Epidermal melanocyte (primary cell): ENCODE data around the gene PSME4.
"Not testable (repeated sequence)": the region's sequence is repeated elsewhere in the genome, so short reads cannot be mapped to it uniquely, and the experiment has no call there.

ENCODE experiments used
- DNase-seq: peaks from one replicate; pipeline ENCODE4 v3.0.0; 2011; ENCODE audit warnings: low spot score; ENCODE audit not compliant: insufficient read length

Gene PSME4

GRCh38 chr2:53842891-53843290, 127.9 kb downstream of the PSME4 start:
- no peak for DNase-seq

- DNase-seq = not testable (repeated sequence)
These were observed 129.1 kb downstream of the PSME4 start for GRCh38 chr2:53841651-53842050.

GRCh38 chr2:53840580-53840979, 130.2 kb downstream of the PSME4 start:
- DNase-seq = no peak

GRCh38 chr2:53829980-53830290, 140.9 kb downstream of the PSME4 start:
- DNase-seq = not testable (repeated sequence)

GRCh38 chr2:53829273-53829979, 141.4 kb downstream of the PSME4 start:
- no peak for DNase-seq

GRCh38 chr2:53828331-53828730, 142.5 kb downstream of the PSME4 start:
- DNase-seq = no peak

- DNase-seq = no peak
These were observed 143.2 kb downstream of the PSME4 start for GRCh38 chr2:53827398-53828175.

- DNase-seq = no peak
These were observed 144.0 kb downstream of the PSME4 start for GRCh38 chr2:53826587-53827397.

- DNase-seq = no peak
These were observed 144.8 kb downstream of the PSME4 start for GRCh38 chr2:53826030-53826410.

GRCh38 chr2:53823639-53824038, 147.2 kb downstream of the PSME4 start:
- DNase-seq = not testable (repeated sequence)

GRCh38 chr2:53821810-53822209, 149.0 kb downstream of the PSME4 start:
- DNase-seq = no peak

GRCh38 chr2:53820711-53821110, 150.1 kb downstream of the PSME4 start:
- no peak for DNase-seq

- no peak for DNase-seq
These were observed 150.7 kb downstream of the PSME4 start for GRCh38 chr2:53820048-53820447.

GRCh38 chr2:53819634-53820033, 151.2 kb downstream of the PSME4 start:
- no peak for DNase-seq

GRCh38 chr2:53818854-53819435, 151.8 kb downstream of the PSME4 start:
- no peak for DNase-seq
